HepG2 (cell line): ENCODE data around the gene ATG13. TPM values are rescaled to one million over a fixed set of nuclear protein-coding genes. Genes with fewer than 3 reads are reported as not detected.
A peak's percentile ranks its signal among the peaks of the same experiment; 100 is the strongest.

ENCODE experiments used
- DMAP1 ChIP-seq: IDR thresholded peaks from 2 replicates; pipeline ENCODE4 v1.6.1; 2016
- GLI4 ChIP-seq: sonication (generic); formaldehyde crosslinking; IDR thresholded peaks from 2 replicates; pipeline ENCODE4 v1.5.1; 2020; ENCODE audit warnings: missing genetic modification reagents, mild to moderate bottlenecking, moderate library complexity, borderline replicate concordance
- HNF4G ChIP-seq, 2 experiments: sonication (generic) in 1 of 2; formaldehyde crosslinking in 1 of 2; IDR thresholded peaks; 2 replicates each; pipeline versions ENCODE4 v1.4.0 to v1.6.1; 2011 to 2020; ENCODE audit warnings: borderline replicate concordance in 2 of 2, low read depth in 2 of 2, mild to moderate bottlenecking in 2 of 2, low read length in 1 of 2, missing genetic modification reagents in 1 of 2, moderate library complexity in 1 of 2
- HNRNPLL ChIP-seq: fragments of 200-400 bp; formaldehyde crosslinking; IDR thresholded peaks from 2 replicates; pipeline ENCODE4 v1.6.1; 2017; ENCODE audit warnings: mild to moderate bottlenecking, low read depth, low read length; ENCODE audit not compliant: poor library complexity, severe bottlenecking
- KDM5A ChIP-seq: fragments of 200-600 bp; sonication (generic); IDR thresholded peaks from 2 replicates; pipeline ENCODE4 v1.7.0; 2018; ENCODE audit warnings: antibody characterized with exemption, mild to moderate bottlenecking, low read length, borderline replicate concordance
- MYC ChIP-seq: sonication (generic); formaldehyde crosslinking; IDR thresholded peaks from 2 replicates; pipeline ENCODE4 v1.9.0; 2021; ENCODE audit warnings: missing genetic modification reagents, borderline replicate concordance
- NFIB ChIP-seq: sonication (generic); formaldehyde crosslinking; IDR thresholded peaks from 2 replicates; pipeline ENCODE4 v1.9.0; 2021; ENCODE audit warnings: missing genetic modification reagents, mild to moderate bottlenecking, borderline replicate concordance
- NR2F2 ChIP-seq: IDR thresholded peaks from 2 replicates; pipeline ENCODE4 v1.6.1; 2012; ENCODE audit warnings: low read depth, inconsistent platforms, borderline replicate concordance
- PHF20 ChIP-seq: sonication (generic); formaldehyde crosslinking; IDR thresholded peaks from 2 replicates; pipeline ENCODE4 v1.5.0; 2020; ENCODE audit warnings: mild to moderate bottlenecking, missing genetic modification reagents
- RBM39 ChIP-seq: fragments of 200-400 bp; formaldehyde crosslinking; IDR thresholded peaks from one replicate; pipeline ENCODE4 v1.6.1; 2018; ENCODE audit warnings: antibody characterized with exemption, mild to moderate bottlenecking, low read depth, low read length; ENCODE audit not compliant: poor library complexity, severe bottlenecking
- SMAD9 ChIP-seq: sonication (generic); formaldehyde crosslinking; IDR thresholded peaks from 2 replicates; pipeline ENCODE4 v1.5.1; 2020; ENCODE audit warnings: mild to moderate bottlenecking, missing genetic modification reagents
- SP2 ChIP-seq: sonication (generic); formaldehyde crosslinking; IDR thresholded peaks from 2 replicates; pipeline ENCODE4 v1.5.1; 2020; ENCODE audit warnings: mild to moderate bottlenecking, missing genetic modification reagents
- TCF12 ChIP-seq, 2 experiments: fragments of 450-650 bp in 1 of 2; sonication (generic) in 1 of 2; formaldehyde crosslinking in 1 of 2; IDR thresholded peaks; 2 replicates each; pipeline versions ENCODE4 v1.6.1 to v1.8.0; 2017 to 2022; ENCODE audit warnings: antibody characterized with exemption in 1 of 2, mild to moderate bottlenecking in 1 of 2, missing genetic modification reagents in 1 of 2, moderate library complexity in 1 of 2
- ZBTB1 ChIP-seq: sonication (generic); formaldehyde crosslinking; IDR thresholded peaks from 2 replicates; pipeline ENCODE4 v1.4.0; 2020; ENCODE audit warnings: missing genetic modification reagents, borderline replicate concordance
- ZBTB38 ChIP-seq: sonication (generic); formaldehyde crosslinking; IDR thresholded peaks from 2 replicates; pipeline ENCODE4 v1.5.1; 2020; ENCODE audit warnings: mild to moderate bottlenecking, missing genetic modification reagents
- ZFY ChIP-seq: sonication (generic); formaldehyde crosslinking; IDR thresholded peaks from 2 replicates; pipeline ENCODE4 v1.4.0; 2020; ENCODE audit warnings: missing genetic modification reagents
- ZNF143 ChIP-seq: sonication (generic); formaldehyde crosslinking; IDR thresholded peaks from 2 replicates; pipeline ENCODE4 v1.4.0; 2020; ENCODE audit warnings: missing genetic modification reagents
- ZNF350 ChIP-seq: sonication (generic); formaldehyde crosslinking; IDR thresholded peaks from 2 replicates; pipeline ENCODE4 v1.4.0; 2020; ENCODE audit warnings: mild to moderate bottlenecking, low read depth, missing genetic modification reagents, borderline replicate concordance
- ZNF484 ChIP-seq: sonication (generic); formaldehyde crosslinking; IDR thresholded peaks from 2 replicates; pipeline ENCODE4 v1.5.1; 2020; ENCODE audit warnings: mild to moderate bottlenecking, low read depth, missing genetic modification reagents, borderline replicate concordance
- polyA plus RNA-seq, 8 experiments: library from polyadenylated mRNA; depleted of rRNA in 3 of 8; stranded (reverse) in 7 of 8; unstranded in 1 of 8; fragments of >200 nt; fragmentation: Illumina TruSeq in 4 of 8; extraction: Trizol in 4 of 8; gene quantifications; 2 replicates each; pipeline versions ENCODE4 v1.2.1 to v1.2.3, GENCODE V29; 2011 to 2016; ENCODE audit warnings: low read depth in 4 of 8, missing spikeins in 1 of 8, mixed read lengths in 1 of 8; ENCODE audit not compliant: insufficient read depth in 1 of 8
- total RNA-seq, 5 experiments: library from RNA; depleted of rRNA; stranded (reverse); fragments of >200 nt; fragmentation: Illumina TruSeq; extraction: Trizol; gene quantifications; 2 replicates each; pipeline ENCODE4 v1.2.3, GENCODE V29; 2016; ENCODE audit warnings: low read depth in 1 of 5
- TF ChIP-seq, protein P1 (sequence below): sonication (generic); formaldehyde crosslinking; IDR thresholded peaks from 2 replicates; pipeline ENCODE4 v1.4.0; 2020; ENCODE audit warnings: missing genetic modification reagents, borderline replicate concordance
- TF ChIP-seq, protein P2 (sequence below): sonication (generic); formaldehyde crosslinking; IDR thresholded peaks from 2 replicates; pipeline ENCODE4 v1.5.1; 2020; ENCODE audit warnings: mild to moderate bottlenecking, missing genetic modification reagents, moderate library complexity

Gene ATG13
- total and polyA plus RNA-seq, 2 of the 13 experiments (the other 11 are each of a cell fraction or from before 2014, with no cell fraction given), result 55.0 to 77.3 TPM

DNA sequence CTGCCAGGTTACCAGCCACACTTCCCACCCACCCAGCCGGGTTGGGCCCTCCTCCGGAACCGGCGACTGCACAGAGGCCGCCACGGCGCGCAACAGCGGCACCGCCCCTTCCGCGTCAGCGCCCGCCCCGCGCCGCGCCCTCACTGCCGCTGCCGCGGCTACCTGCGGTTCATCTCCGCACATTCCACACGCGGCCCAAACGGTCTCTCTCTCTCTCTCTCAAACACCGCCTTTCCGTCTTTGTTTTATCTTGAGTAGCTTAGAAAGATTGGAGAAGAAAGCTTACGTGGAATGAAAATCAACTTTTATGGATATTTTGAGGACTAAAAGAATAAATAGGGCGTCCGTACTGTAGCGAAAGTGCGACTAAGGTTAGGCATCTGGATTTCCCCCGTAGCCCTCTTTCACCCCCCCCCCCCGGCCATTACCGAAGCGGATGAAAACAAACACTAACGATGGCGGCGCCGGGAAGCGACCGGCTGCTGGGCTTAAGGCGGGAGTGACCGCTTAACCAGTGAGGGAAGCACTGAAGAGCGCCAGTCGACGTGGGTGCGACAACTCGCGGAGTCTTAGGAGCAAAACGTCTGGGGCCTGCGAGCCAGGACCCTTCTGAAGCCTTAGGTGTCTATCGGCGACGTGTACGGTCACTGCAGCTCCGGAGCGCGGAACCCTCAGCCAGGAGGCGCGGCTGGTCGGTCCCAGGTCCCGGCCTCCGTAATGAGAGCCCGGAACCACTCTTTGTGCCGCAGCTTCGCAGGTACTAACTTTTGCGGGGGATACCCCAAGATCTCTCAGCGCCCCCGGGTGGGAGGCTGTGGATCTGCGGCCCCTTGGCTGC lies at the start of gene ATG13, which contains the start of gene HARBI1 (continued):
- TF ChIP-seq PHF20 (CRISPR knock-in tag) (peak; percentile 86), SP2 (peak; percentile 77), HNRNPLL (peak; percentile 72), MYC (CRISPR knock-in tag) (peak; percentile 64; the same call in 1 of the 2 replicates), DMAP1 (peak; percentile 79), ZBTB38 (0 out of 2 replicates have a peak, but pooled peaks have one; percentile 70), NR2F2 (no peak), RBM39 (peak; percentile 70), ZBTB1 (CRISPR knock-in tag) (no peak), ZFY (peak; percentile 73), NFIB (CRISPR knock-in tag) (no peak), SMAD9 (CRISPR knock-in tag) (peak; percentile 48; the same call in 1 of the 2 replicates), TCF12 (IDR thresholded peaks at IDR 0.05) (no peak), TCF12 (CRISPR knock-in tag; IDR thresholded peaks at IDR 0.05) (0 out of 2 replicates have a peak, but pooled peaks have one; percentile 30), GLI4 (no peak), HNF4G (IDR thresholded peaks at IDR 0.05; ENCODE audit: borderline replicate concordance, low read depth, low read length) (no peak), HNF4G (CRISPR knock-in tag; IDR thresholded peaks at IDR 0.05; ENCODE audit: borderline replicate concordance, low read depth) (no peak), KDM5A (peak; percentile 97), ZNF350 (CRISPR knock-in tag) (peak; percentile 73; the same call in 1 of the 2 replicates), ZNF143 (CRISPR knock-in tag) (no peak), ZNF484 (CRISPR knock-in tag) (no peak)
- TF ChIP-seq, protein P1, sequence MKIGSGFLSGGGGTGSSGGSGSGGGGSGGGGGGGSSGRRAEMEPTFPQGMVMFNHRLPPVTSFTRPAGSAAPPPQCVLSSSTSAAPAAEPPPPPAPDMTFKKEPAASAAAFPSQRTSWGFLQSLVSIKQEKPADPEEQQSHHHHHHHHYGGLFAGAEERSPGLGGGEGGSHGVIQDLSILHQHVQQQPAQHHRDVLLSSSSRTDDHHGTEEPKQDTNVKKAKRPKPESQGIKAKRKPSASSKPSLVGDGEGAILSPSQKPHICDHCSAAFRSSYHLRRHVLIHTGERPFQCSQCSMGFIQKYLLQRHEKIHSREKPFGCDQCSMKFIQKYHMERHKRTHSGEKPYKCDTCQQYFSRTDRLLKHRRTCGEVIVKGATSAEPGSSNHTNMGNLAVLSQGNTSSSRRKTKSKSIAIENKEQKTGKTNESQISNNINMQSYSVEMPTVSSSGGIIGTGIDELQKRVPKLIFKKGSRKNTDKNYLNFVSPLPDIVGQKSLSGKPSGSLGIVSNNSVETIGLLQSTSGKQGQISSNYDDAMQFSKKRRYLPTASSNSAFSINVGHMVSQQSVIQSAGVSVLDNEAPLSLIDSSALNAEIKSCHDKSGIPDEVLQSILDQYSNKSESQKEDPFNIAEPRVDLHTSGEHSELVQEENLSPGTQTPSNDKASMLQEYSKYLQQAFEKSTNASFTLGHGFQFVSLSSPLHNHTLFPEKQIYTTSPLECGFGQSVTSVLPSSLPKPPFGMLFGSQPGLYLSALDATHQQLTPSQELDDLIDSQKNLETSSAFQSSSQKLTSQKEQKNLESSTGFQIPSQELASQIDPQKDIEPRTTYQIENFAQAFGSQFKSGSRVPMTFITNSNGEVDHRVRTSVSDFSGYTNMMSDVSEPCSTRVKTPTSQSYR (CRISPR knock-in tag), result no peak
- TF ChIP-seq, protein P2, sequence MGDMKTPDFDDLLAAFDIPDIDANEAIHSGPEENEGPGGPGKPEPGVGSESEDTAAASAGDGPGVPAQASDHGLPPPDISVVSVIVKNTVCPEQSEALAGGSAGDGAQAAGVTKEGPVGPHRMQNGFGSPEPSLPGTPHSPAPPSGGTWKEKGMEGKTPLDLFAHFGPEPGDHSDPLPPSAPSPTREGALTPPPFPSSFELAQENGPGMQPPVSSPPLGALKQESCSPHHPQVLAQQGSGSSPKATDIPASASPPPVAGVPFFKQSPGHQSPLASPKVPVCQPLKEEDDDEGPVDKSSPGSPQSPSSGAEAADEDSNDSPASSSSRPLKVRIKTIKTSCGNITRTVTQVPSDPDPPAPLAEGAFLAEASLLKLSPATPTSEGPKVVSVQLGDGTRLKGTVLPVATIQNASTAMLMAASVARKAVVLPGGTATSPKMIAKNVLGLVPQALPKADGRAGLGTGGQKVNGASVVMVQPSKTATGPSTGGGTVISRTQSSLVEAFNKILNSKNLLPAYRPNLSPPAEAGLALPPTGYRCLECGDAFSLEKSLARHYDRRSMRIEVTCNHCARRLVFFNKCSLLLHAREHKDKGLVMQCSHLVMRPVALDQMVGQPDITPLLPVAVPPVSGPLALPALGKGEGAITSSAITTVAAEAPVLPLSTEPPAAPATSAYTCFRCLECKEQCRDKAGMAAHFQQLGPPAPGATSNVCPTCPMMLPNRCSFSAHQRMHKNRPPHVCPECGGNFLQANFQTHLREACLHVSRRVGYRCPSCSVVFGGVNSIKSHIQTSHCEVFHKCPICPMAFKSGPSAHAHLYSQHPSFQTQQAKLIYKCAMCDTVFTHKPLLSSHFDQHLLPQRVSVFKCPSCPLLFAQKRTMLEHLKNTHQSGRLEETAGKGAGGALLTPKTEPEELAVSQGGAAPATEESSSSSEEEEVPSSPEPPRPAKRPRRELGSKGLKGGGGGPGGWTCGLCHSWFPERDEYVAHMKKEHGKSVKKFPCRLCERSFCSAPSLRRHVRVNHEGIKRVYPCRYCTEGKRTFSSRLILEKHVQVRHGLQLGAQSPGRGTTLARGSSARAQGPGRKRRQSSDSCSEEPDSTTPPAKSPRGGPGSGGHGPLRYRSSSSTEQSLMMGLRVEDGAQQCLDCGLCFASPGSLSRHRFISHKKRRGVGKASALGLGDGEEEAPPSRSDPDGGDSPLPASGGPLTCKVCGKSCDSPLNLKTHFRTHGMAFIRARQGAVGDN (CRISPR knock-in tag), result peak; percentile 73
